ENCODE data around the gene HDGFL3. TPM values are rescaled to one million over a fixed set of nuclear protein-coding genes. Genes with fewer than 3 reads are reported as not detected.
"Not testable (repeated sequence)": the region's sequence is repeated elsewhere in the genome, so short reads cannot be mapped to it uniquely, and the experiment has no call there.

The HDGFL3 gene
- total RNA-seq, 1 donor from 2014 or later, result 66.9 TPM

- no peak for DNase-seq (ENCODE audit: low read depth in 2 of 2)
Observed at GRCh38 chr15:83104141-83104540, 103.5 kb downstream of the HDGFL3 start.

DNA sequence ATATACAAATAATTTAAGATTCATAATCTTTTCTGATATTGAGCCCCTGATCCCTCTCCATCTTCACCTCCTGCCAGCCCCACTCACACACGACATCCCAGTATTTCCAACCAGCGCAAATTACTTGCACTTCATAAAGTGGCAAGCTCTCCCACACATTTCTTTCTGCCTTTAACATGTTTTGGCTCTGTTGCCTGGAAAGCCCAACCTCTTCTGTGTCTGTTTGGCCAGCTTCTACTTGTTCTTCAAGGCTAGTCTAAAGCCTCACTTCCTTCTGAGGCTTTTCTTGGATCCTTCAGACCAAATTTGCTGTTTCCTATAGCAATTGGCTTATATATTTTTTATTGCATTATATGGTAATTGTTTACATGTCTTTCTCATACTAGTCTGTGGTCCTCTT, 105.3 kb downstream of the HDGFL3 start:
- no peak for DNase-seq (ENCODE audit: low read depth in 2 of 2)

DNA sequence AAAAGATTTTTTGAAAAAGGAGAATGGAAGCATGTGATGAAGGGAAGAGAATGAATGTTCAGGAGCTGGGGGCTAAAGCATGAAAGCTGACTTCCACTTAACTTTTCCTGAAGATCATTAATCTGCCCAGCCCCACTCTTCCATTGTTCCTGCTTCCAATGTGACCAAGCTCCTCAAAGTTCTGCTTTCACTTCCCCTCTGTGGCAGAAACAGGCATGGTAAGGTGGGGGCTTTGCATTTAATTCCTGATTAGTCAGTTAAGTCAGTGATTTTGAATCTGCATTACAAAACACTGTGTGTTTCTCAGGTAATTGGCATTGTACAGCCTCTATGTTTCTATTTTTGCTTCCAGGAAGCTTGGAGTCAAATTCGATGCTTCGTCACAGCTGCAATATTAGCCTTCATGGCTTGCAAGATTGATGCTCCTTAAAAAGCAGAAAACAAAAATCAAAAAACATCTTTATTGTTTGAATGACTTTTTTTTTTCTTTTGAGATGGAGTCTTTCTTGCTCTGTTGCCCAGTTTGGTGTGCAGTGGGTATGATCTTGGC, 107.5 kb downstream of the HDGFL3 start:
- DNase-seq (ENCODE audit: low read depth in 2 of 2), result peak in 1 of 2 donors; percentile 14

- no peak for DNase-seq (ENCODE audit: low read depth in 2 of 2)
Observed at GRCh38 chr15:83099290-83099689, 108.3 kb downstream of the HDGFL3 start.

- no peak for DNase-seq (ENCODE audit: low read depth in 2 of 2)
Observed at GRCh38 chr15:83098079-83098478, 109.5 kb downstream of the HDGFL3 start.

DNA sequence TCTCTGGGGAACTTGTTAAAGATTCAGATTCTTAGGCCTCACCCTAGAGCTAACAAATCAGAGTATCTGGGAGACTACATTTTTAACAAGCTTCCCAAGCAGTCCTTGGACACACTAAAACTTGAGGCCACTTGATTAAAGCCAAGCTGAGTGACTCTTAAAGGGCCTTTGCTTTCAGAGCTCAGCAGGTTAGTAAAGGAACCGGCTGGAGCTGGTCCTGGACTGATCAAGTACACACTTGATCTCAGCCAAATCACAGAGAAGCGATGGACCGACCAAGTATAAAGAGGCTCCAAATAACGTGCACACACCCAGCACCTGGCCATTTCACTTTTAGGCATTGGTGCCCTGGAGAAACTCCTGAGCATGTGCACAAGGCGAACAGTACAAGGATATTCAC, 113.0 kb downstream of the HDGFL3 start:
- no peak for DNase-seq (ENCODE audit: low read depth in 2 of 2)

GRCh38 chr15:83092309-83092976, 115.2 kb downstream of the HDGFL3 start:
- peak; percentile 95 to 97 for DNase-seq (ENCODE audit: low read depth in 2 of 2)

- not testable (repeated sequence) for DNase-seq (ENCODE audit: low read depth in 2 of 2)
Observed at GRCh38 chr15:83091965-83092308, 115.7 kb downstream of the HDGFL3 start.

GRCh38 chr15:83090465-83090864, 117.2 kb downstream of the HDGFL3 start:
- DNase-seq (ENCODE audit: low read depth in 2 of 2), result no peak

DNA sequence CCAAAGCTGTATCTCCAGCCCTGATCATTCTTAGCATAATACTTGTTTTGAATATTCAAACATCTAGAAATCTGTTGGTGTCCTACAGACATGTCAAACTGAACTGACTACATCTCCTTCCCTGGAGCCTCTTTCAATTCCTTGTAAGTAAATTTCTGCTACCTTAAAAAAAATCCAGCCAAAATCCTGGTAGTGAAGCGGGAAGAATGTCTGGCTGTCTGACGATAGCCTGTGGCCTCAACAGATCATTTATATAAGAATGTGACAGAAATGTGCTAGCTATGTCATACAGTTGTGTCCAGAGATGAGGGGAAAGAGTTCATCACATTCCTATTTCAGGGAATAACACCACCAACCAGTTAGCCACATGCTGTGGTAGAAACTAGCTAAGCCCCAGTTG, 118.7 kb downstream of the HDGFL3 start:
- no peak for DNase-seq (ENCODE audit: low read depth in 2 of 2)

GRCh38 chr15:83087576-83087975, 120.0 kb downstream of the HDGFL3 start:
- no peak for DNase-seq (ENCODE audit: low read depth in 2 of 2)

- DNase-seq (ENCODE audit: low read depth in 2 of 2), result not testable (repeated sequence)
Observed at GRCh38 chr15:83085864-83086552, 121.6 kb downstream of the HDGFL3 start.

GRCh38 chr15:83085461-83085860, 122.2 kb downstream of the HDGFL3 start:
- not testable (repeated sequence) for DNase-seq (ENCODE audit: low read depth in 2 of 2)

DNA sequence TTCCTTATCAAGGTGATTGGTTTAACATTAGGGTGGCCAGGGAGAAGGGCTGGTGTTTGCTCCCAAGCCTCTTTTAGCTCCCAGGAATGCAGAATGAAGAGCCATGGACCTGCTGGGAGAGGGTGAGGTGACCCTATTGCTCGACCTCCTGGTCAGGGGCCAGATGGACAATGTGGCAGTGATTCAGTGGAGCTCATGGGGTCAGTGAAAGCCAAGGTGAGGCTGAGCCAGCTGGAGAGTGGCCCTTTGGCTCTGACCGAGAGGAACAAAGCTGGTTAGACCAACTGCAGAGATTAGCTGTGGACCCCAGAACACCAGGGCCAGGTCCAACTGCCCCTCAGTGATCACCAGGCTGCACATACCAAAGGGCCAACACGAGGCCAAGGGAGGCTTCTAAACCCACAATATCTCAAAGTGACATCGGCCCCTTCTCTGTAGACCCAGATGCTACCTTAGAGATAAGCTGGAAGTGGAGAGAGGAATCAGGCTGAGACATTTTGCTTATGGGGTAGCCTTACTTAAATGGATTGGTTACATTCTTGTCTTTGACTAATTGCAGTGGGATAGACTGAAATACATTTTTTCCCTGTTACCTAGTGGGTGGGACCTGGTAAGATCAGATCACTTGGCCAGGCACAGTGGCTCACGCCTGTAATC, 124.8 kb downstream of the HDGFL3 start:
- no peak for DNase-seq (ENCODE audit: low read depth in 2 of 2)

GRCh38 chr15:83081256-83082014, 126.2 kb downstream of the HDGFL3 start:
- DNase-seq (ENCODE audit: low read depth in 2 of 2), result no peak

GRCh38 chr15:83078712-83079111, 128.9 kb downstream of the HDGFL3 start:
- no peak for DNase-seq (ENCODE audit: low read depth in 2 of 2)

Other genes starting within 250 kb of the HDGFL3 start
- gene RAMAC, start 221.6 kb downstream of the HDGFL3 start, total RNA-seq, result 19.6 and 27.6 TPM in 2 replicates
- 11.1 and 12.2 TPM in 2 replicates for gene C15orf40, start 196.2 kb downstream of the HDGFL3 start, total RNA-seq
- 78.0 and 94.6 TPM in 2 replicates for gene BTBD1, start 140.6 kb downstream of the HDGFL3 start, total RNA-seq
- gene TM6SF1, start 100.2 kb downstream of the HDGFL3 start, total RNA-seq, result 30.9 and 51.6 TPM in 2 replicates
- gene BNC1, start 76.8 kb upstream of the HDGFL3 start, total RNA-seq, result 1.2 and 2.2 TPM in 2 replicates
- under 0.01 TPM in 1 of 2 replicates, not detected in the other for gene SH3GL3, start 239.5 kb upstream of the HDGFL3 start, total RNA-seq